Suprapubic skin (tissue), 3 donors: ENCODE data around the gene OR6A2.

ENCODE experiments used
- POLR2A ChIP-seq, 2 donors: fragments of 450-650 bp; IDR thresholded peaks; one replicate each; pipeline ENCODE4 v1.6.1; 2017; ENCODE audit warnings: antibody characterized with exemption in 2 of 2, mild to moderate bottlenecking in 2 of 2, moderate library complexity in 2 of 2
- TF ChIP-seq, protein P1 (sequence below), 2 donors: fragments of 200-600 bp in 1 of 2; fragments of 450-650 bp in 1 of 2; sonication (generic) in 1 of 2; IDR thresholded peaks; one replicate each; pipeline ENCODE4 v1.5.1; 2016 to 2019; ENCODE audit warnings: antibody characterized with exemption in 2 of 2, mild to moderate bottlenecking in 1 of 2, moderate library complexity in 1 of 2

DNA sequence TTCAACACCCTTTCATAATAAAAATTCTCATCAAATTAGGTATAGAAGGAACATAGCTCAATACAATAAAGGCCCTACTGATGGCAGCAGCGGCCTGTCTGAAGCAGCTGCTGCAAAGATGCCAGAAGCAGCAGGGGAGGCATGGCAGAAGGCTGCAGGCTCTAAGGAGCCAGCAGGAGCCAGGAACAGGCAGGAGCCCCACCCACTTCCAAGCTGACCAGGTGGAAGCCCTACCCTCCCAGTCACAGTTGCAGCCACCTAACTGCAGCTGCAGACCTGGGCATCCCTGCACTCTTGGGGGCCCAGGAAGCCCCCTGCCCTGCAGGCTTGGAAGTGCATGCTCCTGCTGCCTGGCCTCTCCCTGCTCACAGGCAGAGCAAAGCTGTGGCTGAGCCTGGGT lies 18.2 kb upstream of the OR6A2 start:
- TF ChIP-seq, protein P1, sequence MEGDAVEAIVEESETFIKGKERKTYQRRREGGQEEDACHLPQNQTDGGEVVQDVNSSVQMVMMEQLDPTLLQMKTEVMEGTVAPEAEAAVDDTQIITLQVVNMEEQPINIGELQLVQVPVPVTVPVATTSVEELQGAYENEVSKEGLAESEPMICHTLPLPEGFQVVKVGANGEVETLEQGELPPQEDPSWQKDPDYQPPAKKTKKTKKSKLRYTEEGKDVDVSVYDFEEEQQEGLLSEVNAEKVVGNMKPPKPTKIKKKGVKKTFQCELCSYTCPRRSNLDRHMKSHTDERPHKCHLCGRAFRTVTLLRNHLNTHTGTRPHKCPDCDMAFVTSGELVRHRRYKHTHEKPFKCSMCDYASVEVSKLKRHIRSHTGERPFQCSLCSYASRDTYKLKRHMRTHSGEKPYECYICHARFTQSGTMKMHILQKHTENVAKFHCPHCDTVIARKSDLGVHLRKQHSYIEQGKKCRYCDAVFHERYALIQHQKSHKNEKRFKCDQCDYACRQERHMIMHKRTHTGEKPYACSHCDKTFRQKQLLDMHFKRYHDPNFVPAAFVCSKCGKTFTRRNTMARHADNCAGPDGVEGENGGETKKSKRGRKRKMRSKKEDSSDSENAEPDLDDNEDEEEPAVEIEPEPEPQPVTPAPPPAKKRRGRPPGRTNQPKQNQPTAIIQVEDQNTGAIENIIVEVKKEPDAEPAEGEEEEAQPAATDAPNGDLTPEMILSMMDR (IDR thresholded peaks at IDR 0.05) = no peak
- no peak for TF ChIP-seq POLR2A (IDR thresholded peaks at IDR 0.05)
